ENCODE results near the gene GRIN2A.

DNA sequence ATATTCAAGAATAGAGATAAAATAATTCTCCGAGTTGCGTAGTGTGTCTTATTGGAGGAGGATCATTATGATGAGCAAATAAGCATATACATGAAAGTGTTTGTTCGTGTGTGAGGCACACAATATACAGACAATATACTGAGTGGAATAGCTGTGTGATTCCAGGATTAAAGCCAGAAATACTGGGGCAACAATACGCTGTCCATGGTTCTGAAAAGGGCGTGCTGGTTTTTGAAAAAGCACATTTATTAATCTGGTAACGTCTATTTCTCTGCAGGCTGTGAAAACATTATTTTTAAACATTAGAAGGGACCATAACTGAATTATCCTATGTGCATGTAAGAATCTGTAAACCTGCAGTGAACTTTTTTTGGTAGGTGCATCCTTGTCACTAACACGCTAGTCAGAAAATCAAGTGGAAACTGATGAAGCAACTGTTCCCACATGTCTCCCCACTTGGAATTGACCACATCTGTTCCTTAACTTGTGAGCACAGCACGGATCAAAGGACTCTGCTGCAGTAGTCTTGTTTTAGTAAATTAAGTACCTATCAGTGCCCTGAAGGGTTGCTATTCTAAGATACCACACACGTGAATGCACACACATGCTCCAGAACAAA is 346.0 kb downstream of the GRIN2A start:
- TF ChIP-seq POLR2AphosphoS5 (IDR thresholded peaks at IDR 0.05) (no peak), POLR2A (IDR thresholded peaks at IDR 0.05; ENCODE audit: low read depth) (no peak), EP300 (IDR thresholded peaks at IDR 0.05) (no peak)
- TF ChIP-seq, protein P1, sequence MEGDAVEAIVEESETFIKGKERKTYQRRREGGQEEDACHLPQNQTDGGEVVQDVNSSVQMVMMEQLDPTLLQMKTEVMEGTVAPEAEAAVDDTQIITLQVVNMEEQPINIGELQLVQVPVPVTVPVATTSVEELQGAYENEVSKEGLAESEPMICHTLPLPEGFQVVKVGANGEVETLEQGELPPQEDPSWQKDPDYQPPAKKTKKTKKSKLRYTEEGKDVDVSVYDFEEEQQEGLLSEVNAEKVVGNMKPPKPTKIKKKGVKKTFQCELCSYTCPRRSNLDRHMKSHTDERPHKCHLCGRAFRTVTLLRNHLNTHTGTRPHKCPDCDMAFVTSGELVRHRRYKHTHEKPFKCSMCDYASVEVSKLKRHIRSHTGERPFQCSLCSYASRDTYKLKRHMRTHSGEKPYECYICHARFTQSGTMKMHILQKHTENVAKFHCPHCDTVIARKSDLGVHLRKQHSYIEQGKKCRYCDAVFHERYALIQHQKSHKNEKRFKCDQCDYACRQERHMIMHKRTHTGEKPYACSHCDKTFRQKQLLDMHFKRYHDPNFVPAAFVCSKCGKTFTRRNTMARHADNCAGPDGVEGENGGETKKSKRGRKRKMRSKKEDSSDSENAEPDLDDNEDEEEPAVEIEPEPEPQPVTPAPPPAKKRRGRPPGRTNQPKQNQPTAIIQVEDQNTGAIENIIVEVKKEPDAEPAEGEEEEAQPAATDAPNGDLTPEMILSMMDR (IDR thresholded peaks at IDR 0.05), result no peak
